ENCODE results near the gene GUCA1A. TPM values are rescaled to one million over a fixed set of nuclear protein-coding genes. Genes with fewer than 3 reads are reported as not detected.

GUCA1A gene
- total and polyA plus RNA-seq, 4 donors: 0.02 to 0.04 TPM; not detected in 2

DNA sequence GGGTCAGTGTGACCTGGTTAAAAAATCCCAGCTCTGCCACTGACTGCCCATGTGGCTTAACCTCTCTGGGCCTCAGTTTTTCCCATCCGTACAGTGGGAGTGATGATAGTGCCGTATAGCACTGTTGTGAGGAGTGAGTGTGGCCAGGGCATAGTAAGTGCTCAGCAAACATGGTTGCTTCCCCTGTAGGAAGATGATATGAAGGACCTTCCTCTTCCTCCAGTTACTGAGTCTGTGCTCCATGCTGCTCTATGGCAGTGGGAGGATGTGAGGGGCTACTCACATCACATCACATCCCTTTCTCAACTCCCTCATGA, 43.8 kb upstream of the GUCA1A start:
- no peaks in the 10 kb centered on the region for H3K9me3 ChIP-seq (ENCODE audit: control insufficient read depth in 4 of 4, insufficient read depth in 3 of 4, low read length in 3 of 4)
- no peaks in the 10 kb centered on the region for H3K27me3 ChIP-seq (ENCODE audit: control insufficient read depth in 3 of 3, insufficient read depth in 3 of 3, low read length in 2 of 3)
- no peak overlapping the region for H3K27ac ChIP-seq (ENCODE audit: low read depth in 1 of 2, low read length in 1 of 2)
- H3K36me3 ChIP-seq (ENCODE audit: control insufficient read depth in 4 of 4, insufficient read depth in 4 of 4, low read length in 4 of 4): peaks cover 0 to 1% (median 0%) of the 10 kb centered on the region in 4 donors
- DNase-seq (no peak), ATAC-seq (ENCODE audit: insufficient read depth, low FRiP score) (no peak)
- TF ChIP-seq CTCF (IDR thresholded peaks at IDR 0.05; ENCODE audit: control extremely low read depth, extremely low read depth): no peak
- no peak overlapping the region for H3K4me3 ChIP-seq
- no peak overlapping the region for H3K9ac ChIP-seq (ENCODE audit: insufficient read depth in 1 of 2, low read length in 2 of 2)
- H3K4me1 ChIP-seq (ENCODE audit: control insufficient read depth in 5 of 5, insufficient read depth in 5 of 5, low read length in 5 of 5): no peaks in the 10 kb centered on the region
- WGBS, 2 donors: 72 to 85% methylated on average over 2 of the region's 2 CpGs

DNA sequence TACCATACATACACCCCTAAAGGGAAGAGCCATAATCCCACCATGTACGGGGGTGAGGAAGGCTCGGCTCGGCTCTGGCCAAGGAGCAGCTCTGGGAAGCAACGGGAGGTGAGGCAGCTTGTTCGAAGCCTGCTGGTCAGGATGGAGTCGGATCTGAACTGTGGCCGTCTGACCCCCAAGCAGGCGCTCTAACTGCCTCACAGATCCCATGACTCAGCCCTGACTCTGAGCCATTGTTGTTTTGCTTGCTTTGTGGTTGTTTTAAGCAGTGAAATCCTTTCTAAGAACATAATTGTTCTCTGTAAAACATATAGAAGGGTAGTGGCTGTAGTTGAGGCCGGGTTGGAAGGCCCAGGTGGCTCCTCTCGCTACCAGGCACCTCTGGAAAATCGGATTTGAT, 41.6 kb upstream of the GUCA1A start:
- no peaks in the 10 kb centered on the region for H3K9me3 ChIP-seq (ENCODE audit: control insufficient read depth in 4 of 4, insufficient read depth in 3 of 4, low read length in 3 of 4)
- H3K27me3 ChIP-seq (ENCODE audit: control insufficient read depth in 3 of 3, insufficient read depth in 3 of 3, low read length in 2 of 3): no peaks in the 10 kb centered on the region
- no peak for ATAC-seq (ENCODE audit: insufficient read depth, low FRiP score)
- no peak overlapping the region for H3K4me3 ChIP-seq
- no peak for DNase-seq
- H3K36me3 ChIP-seq (ENCODE audit: control insufficient read depth in 4 of 4, insufficient read depth in 4 of 4, low read length in 4 of 4): no peaks in the 10 kb centered on the region
- no peak overlapping the region for H3K27ac ChIP-seq (ENCODE audit: low read depth in 1 of 2, low read length in 1 of 2)
- no peak for TF ChIP-seq CTCF (IDR thresholded peaks at IDR 0.05; ENCODE audit: control extremely low read depth, extremely low read depth)
- H3K4me1 ChIP-seq (ENCODE audit: control insufficient read depth in 5 of 5, insufficient read depth in 5 of 5, low read length in 5 of 5): no peaks in the 10 kb centered on the region
- WGBS, 2 donors: 85 to 88% methylated on average over 11 of the region's 11 CpGs
- H3K9ac ChIP-seq (ENCODE audit: insufficient read depth in 1 of 2, low read length in 2 of 2): no peak overlapping the region

- H3K4me3 ChIP-seq: no peak overlapping the region
- H3K36me3 ChIP-seq (ENCODE audit: control insufficient read depth in 4 of 4, insufficient read depth in 4 of 4, low read length in 4 of 4): no peaks in the 10 kb centered on the region
- no peak overlapping the region for H3K27ac ChIP-seq (ENCODE audit: low read depth in 1 of 2, low read length in 1 of 2)
- no peaks in the 10 kb centered on the region for H3K9me3 ChIP-seq (ENCODE audit: control insufficient read depth in 4 of 4, insufficient read depth in 3 of 4, low read length in 3 of 4)
- H3K27me3 ChIP-seq (ENCODE audit: control insufficient read depth in 3 of 3, insufficient read depth in 3 of 3, low read length in 2 of 3): no peaks in the 10 kb centered on the region
- peaks cover 0 to 3% (median 0%) of the 10 kb centered on the region in 5 donors for H3K4me1 ChIP-seq (ENCODE audit: control insufficient read depth in 5 of 5, insufficient read depth in 5 of 5, low read length in 5 of 5)
- 93 to 95% methylated on average over 4 of the region's 4 CpGs for WGBS, 2 donors
- H3K9ac ChIP-seq (ENCODE audit: insufficient read depth in 1 of 2, low read length in 2 of 2): no peak overlapping the region
- no peak for ATAC-seq (ENCODE audit: insufficient read depth, low FRiP score)
- TF ChIP-seq CTCF (IDR thresholded peaks at IDR 0.05; ENCODE audit: control extremely low read depth, extremely low read depth): no peak
- no peak for DNase-seq
Observed at GRCh38 chr6:42133926-42134325, 39.2 kb upstream of the GUCA1A start.

DNA sequence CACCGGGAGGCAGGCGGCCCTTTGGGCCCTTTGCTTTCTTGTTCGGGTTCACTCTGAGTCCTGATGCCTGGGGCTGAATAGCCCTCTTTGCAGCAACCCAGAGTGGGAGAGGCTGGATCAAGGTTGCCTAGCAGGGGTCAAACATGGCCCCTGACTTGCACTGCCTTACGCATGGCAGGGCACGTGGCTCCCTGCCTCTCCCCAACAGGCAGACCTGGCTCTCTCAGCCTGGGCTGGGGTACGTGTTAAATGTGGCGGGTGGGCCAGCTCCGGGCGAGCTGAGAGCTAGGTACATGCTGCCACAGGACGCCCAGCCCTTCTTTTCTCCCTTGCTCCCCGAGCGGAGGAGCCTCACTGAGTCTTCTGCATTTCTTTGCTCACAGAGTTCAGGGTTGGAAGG, 38.0 kb upstream of the GUCA1A start:
- Histone ChIP-seq H3K36me3 (ENCODE audit: control insufficient read depth in 4 of 4, insufficient read depth in 4 of 4, low read length in 4 of 4) (no peaks in the 10 kb centered on the region), H3K4me1 (ENCODE audit: control insufficient read depth in 5 of 5, insufficient read depth in 5 of 5, low read length in 5 of 5) (peaks cover 0 to 5% (median 0%) of the 10 kb centered on the region in 5 donors), H3K9ac (ENCODE audit: insufficient read depth in 1 of 2, low read length in 2 of 2) (no peak overlapping the region), H3K27ac (ENCODE audit: low read depth in 1 of 2, low read length in 1 of 2) (no peak overlapping the region), H3K4me3 (no peak overlapping the region), H3K9me3 (ENCODE audit: control insufficient read depth in 4 of 4, insufficient read depth in 3 of 4, low read length in 3 of 4) (no peaks in the 10 kb centered on the region), H3K27me3 (ENCODE audit: control insufficient read depth in 3 of 3, insufficient read depth in 3 of 3, low read length in 2 of 3) (no peaks in the 10 kb centered on the region)
- ATAC-seq (ENCODE audit: insufficient read depth, low FRiP score): no peak
- TF ChIP-seq CTCF (IDR thresholded peaks at IDR 0.05; ENCODE audit: control extremely low read depth, extremely low read depth): no peak
- WGBS, 2 donors: 92 to 96% methylated on average over 12 of the region's 12 CpGs
- no peak for DNase-seq

All from lung (tissue), 12 donors.